HEK293T (cell line): ENCODE results near the gene FAM168B.

Experiments
- CTCF ChIA-PET: fragments of 350-600 bp; formaldehyde crosslinking; extraction: SDS; loops from one replicate; lab custom pipeline; 2021; ENCODE audit warnings: antibody characterized with exemption, inconsistent platforms; lab: Yijun Ruan, JAX
- POLR2A ChIA-PET: fragments of 350-600 bp; formaldehyde crosslinking; extraction: SDS; loops from one replicate; lab custom pipeline; 2020; ENCODE audit warnings: antibody characterized with exemption, inconsistent platforms; lab: Yijun Ruan, JAX
- DNase-seq: peaks from one replicate; pipeline ENCODE4 v3.0.0; 2012; ENCODE audit warnings: mixed read lengths; ENCODE audit errors: extremely low spot score
- ARNT ChIP-seq: fragments of 450-650 bp; IDR thresholded peaks from 2 replicates; pipeline ENCODE4 v1.6.1; 2017; ENCODE audit warnings: mild to moderate bottlenecking
- BHLHE40 ChIP-seq: fragments of 450-650 bp; IDR thresholded peaks from 2 replicates; pipeline ENCODE4 v1.6.1; 2016; ENCODE audit warnings: mild to moderate bottlenecking, moderate library complexity, borderline replicate concordance
- CTBP1 ChIP-seq: fragments of 450-650 bp; IDR thresholded peaks from 2 replicates; pipeline ENCODE4 v1.6.1; 2016; ENCODE audit warnings: borderline replicate concordance
- ELF4 ChIP-seq: fragments of 450-650 bp; IDR thresholded peaks from 2 replicates; pipeline ENCODE4 v1.6.1; 2017; ENCODE audit warnings: antibody characterized with exemption
- FOXA1 ChIP-seq: fragments of 450-650 bp; IDR thresholded peaks from 2 replicates; pipeline ENCODE4 v1.6.1; 2016; ENCODE audit warnings: mild to moderate bottlenecking
- FOXK2 ChIP-seq: fragments of 450-650 bp; IDR thresholded peaks from 2 replicates; pipeline ENCODE4 v1.6.1; 2016; ENCODE audit warnings: mild to moderate bottlenecking
- FOXM1 ChIP-seq: fragments of 450-650 bp; IDR thresholded peaks from 2 replicates; pipeline ENCODE4 v1.6.1; 2017; ENCODE audit warnings: mild to moderate bottlenecking, borderline replicate concordance
- HDGF ChIP-seq: fragments of 450-650 bp; IDR thresholded peaks from 2 replicates; pipeline ENCODE4 v1.6.1; 2017; ENCODE audit warnings: antibody characterized with exemption, borderline replicate concordance
- L3MBTL2 ChIP-seq: fragments of 450-650 bp; conservative IDR thresholded peaks from 2 replicates; pipeline ENCODE4 v1.6.1; 2016; ENCODE audit warnings: mild to moderate bottlenecking
- LEF1 ChIP-seq: fragments of 450-650 bp; IDR thresholded peaks from 2 replicates; pipeline ENCODE4 v1.6.1; 2017; ENCODE audit warnings: mild to moderate bottlenecking, borderline replicate concordance
- NFRKB ChIP-seq: fragments of 450-650 bp; IDR thresholded peaks from 2 replicates; pipeline ENCODE4 v1.6.1; 2016; ENCODE audit warnings: mild to moderate bottlenecking, moderate library complexity
- SP1 ChIP-seq: fragments of 450-650 bp; IDR thresholded peaks from 2 replicates; pipeline ENCODE4 v1.6.1; 2017
- SUZ12 ChIP-seq: fragments of 450-650 bp; IDR thresholded peaks from 2 replicates; pipeline ENCODE4 v1.6.1; 2016; ENCODE audit warnings: mild to moderate bottlenecking
- TARDBP ChIP-seq: fragments of 450-650 bp; IDR thresholded peaks from 2 replicates; pipeline ENCODE4 v1.6.1; 2016
- ZNF384 ChIP-seq: fragments of 450-650 bp; IDR thresholded peaks from 2 replicates; pipeline ENCODE4 v1.6.1; 2016
- TF ChIP-seq, protein P1 (sequence below): fragments of 450-650 bp; IDR thresholded peaks from 2 replicates; pipeline ENCODE4 v1.6.1; 2016

Gene FAM168B

DNA sequence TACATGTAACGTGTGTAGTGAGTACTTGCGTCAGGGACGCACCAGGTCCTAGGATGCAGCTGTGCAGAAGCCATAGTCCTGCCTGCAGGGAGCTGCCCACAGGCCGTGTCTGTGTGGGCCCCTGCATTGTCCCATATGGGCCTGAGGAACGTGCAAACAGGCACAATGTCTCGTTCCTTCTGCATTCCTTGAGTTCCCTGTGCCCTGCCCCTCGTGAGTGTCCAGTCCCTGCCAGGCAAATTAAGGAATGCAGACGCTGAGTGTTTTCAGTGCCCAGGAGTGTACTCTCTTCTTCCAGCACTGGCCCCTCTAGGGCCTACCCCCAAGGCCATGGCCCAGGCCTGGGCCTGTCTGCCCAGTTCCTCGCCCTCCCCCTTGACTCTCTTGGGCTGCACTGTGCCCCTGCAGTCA, 61.8 kb downstream of the FAM168B start:
- TF ChIP-seq CTBP1, result no peak
- TF ChIP-seq ARNT, result no peak
- TF ChIP-seq TARDBP, result no peak
- TF ChIP-seq, protein P1, sequence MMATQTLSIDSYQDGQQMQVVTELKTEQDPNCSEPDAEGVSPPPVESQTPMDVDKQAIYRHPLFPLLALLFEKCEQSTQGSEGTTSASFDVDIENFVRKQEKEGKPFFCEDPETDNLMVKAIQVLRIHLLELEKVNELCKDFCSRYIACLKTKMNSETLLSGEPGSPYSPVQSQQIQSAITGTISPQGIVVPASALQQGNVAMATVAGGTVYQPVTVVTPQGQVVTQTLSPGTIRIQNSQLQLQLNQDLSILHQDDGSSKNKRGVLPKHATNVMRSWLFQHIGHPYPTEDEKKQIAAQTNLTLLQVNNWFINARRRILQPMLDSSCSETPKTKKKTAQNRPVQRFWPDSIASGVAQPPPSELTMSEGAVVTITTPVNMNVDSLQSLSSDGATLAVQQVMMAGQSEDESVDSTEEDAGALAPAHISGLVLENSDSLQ, result no peak
- TF ChIP-seq SUZ12, result no peak
- no peak for TF ChIP-seq SP1
- TF ChIP-seq FOXA1, result no peak
- TF ChIP-seq ELF4, result no peak
- POLR2A ChIA-PET, result no interaction called here
- CTCF ChIA-PET, result no interaction called here
- DNase-seq, result no peak

DNA sequence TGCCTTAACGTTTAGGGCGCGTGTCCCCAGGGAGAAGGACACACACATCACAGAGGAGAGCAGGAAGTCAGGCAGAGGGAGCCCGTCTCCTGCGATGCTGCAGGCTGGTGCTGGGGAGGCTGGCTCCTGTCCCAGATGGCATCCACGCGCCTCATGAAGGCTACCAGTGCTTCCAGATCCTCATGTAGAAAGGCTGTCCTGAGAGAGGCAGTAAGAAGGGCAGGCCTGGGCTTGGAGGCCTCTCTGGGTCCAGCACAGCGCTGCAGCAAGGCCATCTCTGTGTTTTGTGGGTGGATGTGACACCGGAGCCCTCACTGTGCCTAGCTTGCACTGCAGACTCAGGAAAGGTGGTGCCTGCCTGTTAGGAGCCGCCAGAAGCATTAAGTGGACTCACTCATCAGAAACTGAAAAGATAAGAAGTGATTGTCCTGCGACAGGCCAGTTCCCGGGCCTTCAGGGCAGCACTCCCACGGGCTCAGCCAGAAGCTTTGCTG, 62.7 kb downstream of the FAM168B start:
- TF ChIP-seq SUZ12 (no peak), SP1 (no peak), HDGF (no peak), CTBP1 (no peak), FOXM1 (no peak)
- POLR2A ChIA-PET, result no interaction called here
- CTCF ChIA-PET, result no interaction called here
- DNase-seq, result no peak

DNA sequence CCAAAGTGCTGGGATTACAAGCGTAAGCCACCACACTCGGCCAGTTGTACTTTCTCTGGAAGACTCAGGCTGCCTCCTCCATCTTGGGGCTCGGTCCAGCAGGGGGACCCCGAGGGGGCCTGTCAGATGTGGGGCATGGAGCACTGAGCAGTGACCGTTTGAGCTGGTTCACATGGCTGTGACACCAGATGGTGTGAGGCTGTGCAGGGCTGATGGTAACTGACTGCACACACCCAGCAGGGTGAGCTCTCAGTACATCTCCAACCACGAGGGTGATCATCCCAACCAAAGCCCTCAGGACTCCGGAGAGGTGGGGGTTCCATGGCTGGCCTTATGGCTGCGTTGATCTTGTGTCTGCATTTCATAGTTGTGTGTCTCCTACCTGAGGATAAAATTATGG, 63.4 kb downstream of the FAM168B start:
- no peak for DNase-seq
- CTCF ChIA-PET, result no interaction called here
- POLR2A ChIA-PET, result no interaction called here
- TF ChIP-seq, protein P1, result no peak
- TF ChIP-seq SP1 (no peak), L3MBTL2 (no peak), FOXK2 (no peak), BHLHE40 (no peak), ZNF384 (no peak), FOXM1 (no peak), FOXA1 (no peak), TARDBP (no peak)

DNA sequence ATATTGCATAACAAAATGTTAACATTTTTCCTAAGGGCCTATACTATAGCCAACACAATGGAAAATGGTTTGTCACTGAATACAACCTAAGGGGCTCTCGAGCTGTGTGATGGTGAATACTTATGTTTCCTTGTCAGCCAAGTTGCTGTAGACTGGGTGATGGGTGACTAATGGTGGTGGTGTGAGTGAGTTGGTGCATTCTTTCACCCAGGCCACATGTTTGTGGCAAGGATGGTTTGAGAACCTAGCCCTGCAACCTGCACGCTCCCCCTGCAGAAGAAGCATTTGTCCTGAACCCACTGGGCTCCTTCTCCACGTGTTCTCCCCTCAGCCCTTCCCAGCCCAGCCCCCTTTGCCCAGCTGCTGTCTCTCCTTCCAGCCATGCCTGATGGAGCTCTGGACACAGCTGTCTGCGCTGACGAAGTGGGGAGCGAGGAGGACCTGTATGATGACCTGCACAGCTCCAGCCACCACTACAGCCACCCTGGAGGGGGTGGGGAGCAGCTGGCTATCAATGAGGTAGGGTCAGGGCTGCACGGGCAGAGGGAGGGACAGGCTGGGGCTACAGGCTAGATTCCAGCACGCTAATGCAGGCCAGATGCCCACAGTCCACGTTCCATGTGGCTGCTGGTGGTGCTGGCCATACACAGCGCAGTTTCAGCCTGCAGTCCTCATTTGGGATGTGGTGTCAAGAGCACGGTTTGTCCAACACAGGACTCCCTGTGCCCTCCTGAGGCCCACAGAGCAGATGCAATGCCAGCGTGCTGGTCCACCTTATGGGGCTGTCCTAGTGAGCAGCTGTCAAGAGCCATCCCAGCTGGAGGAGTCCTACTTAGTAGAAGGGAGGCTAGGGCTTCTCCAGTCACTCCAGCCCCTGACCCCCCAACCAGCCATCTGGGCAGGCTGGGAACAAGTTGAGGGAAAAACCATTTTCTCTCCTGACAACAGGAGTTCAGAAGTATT, 65.4 kb downstream of the FAM168B start:
- no peak for TF ChIP-seq SUZ12
- TF ChIP-seq HDGF, result no peak
- no peak for TF ChIP-seq FOXM1
- no peak for TF ChIP-seq L3MBTL2
- no peak for TF ChIP-seq CTBP1
- ChIA-PET CTCF (no interaction called here), POLR2A (no interaction called here)
- DNase-seq, result no peak

DNA sequence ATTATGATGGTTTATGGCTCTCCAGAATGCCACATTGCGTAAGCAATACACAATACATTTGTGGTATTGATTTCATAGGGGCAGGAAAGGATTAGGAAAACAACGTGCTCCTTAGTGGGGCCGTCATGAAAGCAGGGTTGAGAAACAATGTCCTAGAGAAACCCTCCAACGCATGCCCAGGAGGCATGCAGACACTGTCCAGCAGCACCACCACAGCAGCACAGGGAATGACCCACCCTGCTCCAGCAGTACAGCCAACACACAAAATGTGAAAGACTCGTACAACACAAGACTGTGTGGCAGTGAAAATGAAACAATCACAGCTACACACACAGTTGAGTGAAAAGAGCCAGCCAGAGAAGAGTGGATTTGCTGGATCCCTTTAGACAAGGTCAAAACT, 66.3 kb downstream of the FAM168B start:
- TF ChIP-seq TARDBP (no peak), FOXK2 (no peak), ZNF384 (no peak), BHLHE40 (no peak), L3MBTL2 (no peak), SP1 (no peak), FOXA1 (no peak), SUZ12 (no peak), HDGF (no peak), ELF4 (no peak), NFRKB (no peak), ARNT (no peak), CTBP1 (no peak)
- TF ChIP-seq, protein P1, result no peak
- CTCF ChIA-PET, result no interaction called here
- POLR2A ChIA-PET, result no interaction called here
- DNase-seq, result no peak

DNA sequence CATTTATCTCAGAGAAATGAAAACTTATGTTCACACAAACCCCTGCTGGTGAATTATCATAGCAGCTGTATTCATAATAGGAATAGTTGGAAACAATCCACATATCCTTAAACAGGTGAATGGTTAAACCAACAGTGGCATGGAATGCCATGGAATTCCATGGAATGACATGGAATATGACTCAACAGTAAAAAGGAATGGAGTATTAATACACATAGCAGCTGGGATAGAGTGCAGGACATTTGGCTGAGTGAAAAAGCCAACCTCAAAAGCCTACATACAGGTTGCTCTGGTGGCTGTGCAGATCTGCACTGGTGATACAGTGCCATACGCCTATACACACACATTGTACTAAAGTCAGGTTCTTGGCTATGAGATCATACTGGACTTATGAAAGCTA, 69.5 kb downstream of the FAM168B start:
- TF ChIP-seq FOXM1 (no peak), ELF4 (no peak), NFRKB (no peak), SP1 (no peak), SUZ12 (no peak), L3MBTL2 (no peak), TARDBP (no peak), BHLHE40 (no peak), FOXA1 (no peak), ARNT (no peak), FOXK2 (no peak), HDGF (no peak), ZNF384 (no peak), LEF1 (no peak), CTBP1 (no peak)
- TF ChIP-seq, protein P1, result no peak
- CTCF ChIA-PET, result no interaction called here
- no peak for DNase-seq
- POLR2A ChIA-PET, result no interaction called here
